ENCODE data around the gene GPR18. TPM values are rescaled to one million over a fixed set of nuclear protein-coding genes. Genes with fewer than 3 reads are reported as not detected.

The GPR18 gene
- total and polyA plus RNA-seq, 11 donors = 0.04 to 1.1 (median 0.34) TPM; not detected in 8

GRCh38 chr13:99282264-99283231, 24.4 kb upstream of the GPR18 start:
- no peaks in the 10 kb centered on the region for H3K27me3 ChIP-seq
- H3K4me1 ChIP-seq = peaks cover 0 to 100% (median 36%) of the 10 kb centered on the region in 12 donors
- TF ChIP-seq CTCF (IDR thresholded peaks at IDR 0.05) = no peak
- TF ChIP-seq POLR2A (IDR thresholded peaks at IDR 0.05) = no peak
- ATAC-seq = peak in 1 of 4 donors; percentile 6
- H3K4me3 ChIP-seq = no peak overlapping the region
- no peaks in the 10 kb centered on the region for H3K9me3 ChIP-seq
- peak overlapping the region; percentile 9 to 91 (median 38) for H3K27ac ChIP-seq
- WGBS, 4 donors = 37 to 43% (median 41%) methylated on average over 1 of the region's 1 CpG
- intact Hi-C loops (cut with DNase I) = loop anchor here in 1 of 10 donors (10.0 kb wide), 1 partner anchor 102 kb away; no protein-coding TSS in a partner anchor
- DNase-seq = no peak
- H3K36me3 ChIP-seq = peaks cover 0 to 12% (median 0%) of the 10 kb centered on the region in 9 donors

GRCh38 chr13:99281811-99282263, 23.7 kb upstream of the GPR18 start:
- WGBS, 4 donors = 83 to 94% (median 87%) methylated on average over 2 to 5 of the region's 5 CpGs

GRCh38 chr13:99280166-99280565, 22.0 kb upstream of the GPR18 start:
- TF ChIP-seq CTCF (IDR thresholded peaks at IDR 0.05) (no peak), POLR2A (IDR thresholded peaks at IDR 0.05) (no peak)
- Histone ChIP-seq H3K9me3 (no peaks in the 10 kb centered on the region), H3K27me3 (no peaks in the 10 kb centered on the region), H3K4me1 (peaks cover 0 to 96% (median 21%) of the 10 kb centered on the region in 12 donors), H3K27ac (peak overlapping the region in 1 of 12 donors; percentile 91), H3K4me3 (no peak overlapping the region), H3K36me3 (peaks cover 0 to 10% (median 0%) of the 10 kb centered on the region in 9 donors)
- intact Hi-C loops (cut with DNase I) = loop anchor here in 1 of 10 donors (10.0 kb wide), 1 partner anchor 105 kb away; no protein-coding TSS in a partner anchor
- no peak for DNase-seq
- ATAC-seq = peak in 3 of 4 donors; percentile 20 to 33 (median 23)
- WGBS, 4 donors = 92 to 97% (median 93%) methylated on average over 3 of the region's 3 CpGs

More at GRCh38 chr13:99281811-99282263, 23.7 kb upstream of the GPR18 start:
- Histone ChIP-seq H3K4me3 (peak overlapping the region in 1 of 12 donors; percentile 21), H3K27ac (peak overlapping the region; percentile 9 to 91 (median 38)), H3K4me1 (peaks cover 0 to 100% (median 33%) of the 10 kb centered on the region in 12 donors), H3K27me3 (no peaks in the 10 kb centered on the region), H3K9me3 (no peaks in the 10 kb centered on the region), H3K36me3 (peaks cover 0 to 10% (median 0%) of the 10 kb centered on the region in 9 donors)
- no peak for TF ChIP-seq POLR2A (IDR thresholded peaks at IDR 0.05)
- no peak for TF ChIP-seq CTCF (IDR thresholded peaks at IDR 0.05)
- DNase-seq (peak; percentile 42 to 76 (median 63)), ATAC-seq (peak; percentile 21 to 84 (median 66))
- intact Hi-C loops (cut with DNase I) = loop anchor here in 1 of 10 donors (10.0 kb wide), 1 partner anchor 103 kb away; no protein-coding TSS in a partner anchor

- Histone ChIP-seq H3K4me3 (peak overlapping the region in 1 of 12 donors; percentile 2), H3K27me3 (no peaks in the 10 kb centered on the region), H3K9me3 (no peaks in the 10 kb centered on the region), H3K36me3 (peaks cover 0 to 13% (median 0%) of the 10 kb centered on the region in 9 donors), H3K27ac (peak overlapping the region in 1 of 12 donors; percentile 91), H3K4me1 (peaks cover 0 to 96% (median 18%) of the 10 kb centered on the region in 12 donors)
- DNase-seq = no peak
- no peak for TF ChIP-seq CTCF (IDR thresholded peaks at IDR 0.05)
- TF ChIP-seq POLR2A (IDR thresholded peaks at IDR 0.05) = no peak
- intact Hi-C loops (cut with DNase I) = loop anchor here in 3 of 10 donors (10.0 kb wide), 3 partner anchors 85 to 105 kb away; no protein-coding TSS in a partner anchor
- 89 to 96% (median 93%) methylated on average over 2 of the region's 2 CpGs for WGBS, 4 donors
- no peak for ATAC-seq
Observed at GRCh38 chr13:99279637-99280036, 21.5 kb upstream of the GPR18 start.
